WTC11 (cell line): ENCODE measurements around the gene CCNQ. TPM values are rescaled to one million over a fixed set of nuclear protein-coding genes. Genes with fewer than 3 reads are reported as not detected.

Experiments
- ATAC-seq: fragments of 200-7000 bp; cut with Tn5 transposase; 2 replicates; pipeline ENCODE4 v1.10.0; 2021; ENCODE audit warnings: mild to moderate bottlenecking, moderate library complexity
- CTCF ChIA-PET: fragments of 300-600 bp; sonication (Branson Sonifier 250); formaldehyde crosslinking; loops from one replicate; lab custom pipeline; 2021; ENCODE audit warnings: antibody characterized with exemption; lab: Charles Lee
- POLR2A ChIA-PET: fragments of 350-600 bp; sonication (Branson Sonifier 250); formaldehyde crosslinking; loops from one replicate; lab custom pipeline; 2021; ENCODE audit warnings: antibody characterized with exemption; lab: Charles Lee
- DNase-seq: peaks from one replicate; pipeline ENCODE4 v3.0.0; 2021; ENCODE audit warnings: low spot score
- H3K27ac Mint-ChIP-seq: 2 replicates; pipeline ENCODE4 v1.8.0; 2021; ENCODE audit warnings: mixed read lengths
- H3K27me3 Mint-ChIP-seq: 2 replicates; pipeline ENCODE4 v1.8.0; 2021; ENCODE audit warnings: low read depth, mild to moderate bottlenecking, moderate library complexity, mixed read lengths
- H3K36me3 Mint-ChIP-seq: 2 replicates; pipeline ENCODE4 v1.8.0; 2021; ENCODE audit warnings: mixed read lengths
- H3K4me1 Mint-ChIP-seq: 2 replicates; pipeline ENCODE4 v1.8.0; 2022; ENCODE audit warnings: mixed read lengths
- H3K4me3 Mint-ChIP-seq: 2 replicates; pipeline ENCODE4 v1.8.0; 2021; ENCODE audit warnings: mild to moderate bottlenecking, moderate library complexity, mixed read lengths
- H3K9me3 Mint-ChIP-seq: 2 replicates; pipeline ENCODE4 v1.8.0; 2021; ENCODE audit warnings: mixed read lengths
- ATF6 ChIP-seq: sonication (generic); formaldehyde crosslinking; IDR thresholded peaks from 2 replicates; pipeline ENCODE4 v1.8.1; 2023; ENCODE audit warnings: mild to moderate bottlenecking, missing genetic modification reagents
- ESRRA ChIP-seq: sonication (generic); formaldehyde crosslinking; IDR thresholded peaks from 2 replicates; pipeline ENCODE4 v1.8.1; 2022; ENCODE audit warnings: mild to moderate bottlenecking, missing genetic modification reagents, borderline replicate concordance
- HMGA2 ChIP-seq: fragments of 250-450 bp; sonication (Bioruptor Pico); IDR thresholded peaks from 2 replicates; pipeline ENCODE4 v1.4.0; 2021; ENCODE audit warnings: mild to moderate bottlenecking, moderate library complexity
- NR3C1 ChIP-seq: sonication (generic); formaldehyde crosslinking; conservative IDR thresholded peaks from 2 replicates; pipeline ENCODE4 v1.8.1; 2023; ENCODE audit warnings: low read depth, mild to moderate bottlenecking, missing genetic modification reagents
- SMAD4 ChIP-seq: sonication (generic); formaldehyde crosslinking; IDR thresholded peaks from 2 replicates; pipeline ENCODE4 v1.8.0; 2022; ENCODE audit warnings: mild to moderate bottlenecking, missing genetic modification reagents
- TCF7 ChIP-seq: sonication (generic); formaldehyde crosslinking; IDR thresholded peaks from 2 replicates; pipeline ENCODE4 v1.8.0; 2022; ENCODE audit warnings: mild to moderate bottlenecking, low read depth, missing genetic modification reagents, moderate library complexity
- ZNF416 ChIP-seq: fragments of 250-450 bp; sonication (Bioruptor Pico); IDR thresholded peaks from 2 replicates; pipeline ENCODE4 v1.9.0; 2021; ENCODE audit warnings: mild to moderate bottlenecking, inconsistent platforms
- ZNF512 ChIP-seq: sonication (generic); formaldehyde crosslinking; IDR thresholded peaks from 2 replicates; pipeline ENCODE4 v1.8.1; 2022; ENCODE audit warnings: missing genetic modification reagents, borderline replicate concordance
- ZNF532 ChIP-seq: fragments of 250-450 bp; sonication (Bioruptor Pico); IDR thresholded peaks from 2 replicates; pipeline ENCODE4 v1.9.0; 2021; ENCODE audit warnings: mild to moderate bottlenecking, borderline replicate concordance
- total RNA-seq: library from RNA; stranded (reverse); gene quantifications from 3 replicates; pipeline ENCODE4 v1.2.3, GENCODE V29; 2021
- TF ChIP-seq, protein P1 (sequence below): sonication (generic); formaldehyde crosslinking; IDR thresholded peaks from 2 replicates; pipeline ENCODE4 v1.8.1; 2023; ENCODE audit warnings: mild to moderate bottlenecking, missing genetic modification reagents, borderline replicate concordance
- TF ChIP-seq, protein P2 (sequence below): sonication (generic); formaldehyde crosslinking; IDR thresholded peaks from 2 replicates; pipeline ENCODE4 v1.8.1; 2022; ENCODE audit warnings: low read depth, missing genetic modification reagents, borderline replicate concordance

Gene CCNQ
- total RNA-seq, 1 experiment from 2014 or later = 17.4 TPM

- TF ChIP-seq, protein P1, sequence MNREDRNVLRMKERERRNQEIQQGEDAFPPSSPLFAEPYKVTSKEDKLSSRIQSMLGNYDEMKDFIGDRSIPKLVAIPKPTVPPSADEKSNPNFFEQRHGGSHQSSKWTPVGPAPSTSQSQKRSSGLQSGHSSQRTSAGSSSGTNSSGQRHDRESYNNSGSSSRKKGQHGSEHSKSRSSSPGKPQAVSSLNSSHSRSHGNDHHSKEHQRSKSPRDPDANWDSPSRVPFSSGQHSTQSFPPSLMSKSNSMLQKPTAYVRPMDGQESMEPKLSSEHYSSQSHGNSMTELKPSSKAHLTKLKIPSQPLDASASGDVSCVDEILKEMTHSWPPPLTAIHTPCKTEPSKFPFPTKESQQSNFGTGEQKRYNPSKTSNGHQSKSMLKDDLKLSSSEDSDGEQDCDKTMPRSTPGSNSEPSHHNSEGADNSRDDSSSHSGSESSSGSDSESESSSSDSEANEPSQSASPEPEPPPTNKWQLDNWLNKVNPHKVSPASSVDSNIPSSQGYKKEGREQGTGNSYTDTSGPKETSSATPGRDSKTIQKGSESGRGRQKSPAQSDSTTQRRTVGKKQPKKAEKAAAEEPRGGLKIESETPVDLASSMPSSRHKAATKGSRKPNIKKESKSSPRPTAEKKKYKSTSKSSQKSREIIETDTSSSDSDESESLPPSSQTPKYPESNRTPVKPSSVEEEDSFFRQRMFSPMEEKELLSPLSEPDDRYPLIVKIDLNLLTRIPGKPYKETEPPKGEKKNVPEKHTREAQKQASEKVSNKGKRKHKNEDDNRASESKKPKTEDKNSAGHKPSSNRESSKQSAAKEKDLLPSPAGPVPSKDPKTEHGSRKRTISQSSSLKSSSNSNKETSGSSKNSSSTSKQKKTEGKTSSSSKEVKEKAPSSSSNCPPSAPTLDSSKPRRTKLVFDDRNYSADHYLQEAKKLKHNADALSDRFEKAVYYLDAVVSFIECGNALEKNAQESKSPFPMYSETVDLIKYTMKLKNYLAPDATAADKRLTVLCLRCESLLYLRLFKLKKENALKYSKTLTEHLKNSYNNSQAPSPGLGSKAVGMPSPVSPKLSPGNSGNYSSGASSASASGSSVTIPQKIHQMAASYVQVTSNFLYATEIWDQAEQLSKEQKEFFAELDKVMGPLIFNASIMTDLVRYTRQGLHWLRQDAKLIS (CRISPR knock-in tag) = no peak
- no peak for TF ChIP-seq ZNF532 (CRISPR knock-in tag)
- no peak for TF ChIP-seq TCF7
- no peak for TF ChIP-seq SMAD4 (CRISPR knock-in tag)
- no peak for TF ChIP-seq HMGA2 (CRISPR knock-in tag)
- TF ChIP-seq ZNF512 (CRISPR knock-in tag) = no peak
- TF ChIP-seq ESRRA = no peak
- TF ChIP-seq NR3C1 (CRISPR knock-in tag) = no peak
Observed at GRCh38 chrX:153549231-153549630, 49.7 kb downstream of the CCNQ start (continued).

DNA sequence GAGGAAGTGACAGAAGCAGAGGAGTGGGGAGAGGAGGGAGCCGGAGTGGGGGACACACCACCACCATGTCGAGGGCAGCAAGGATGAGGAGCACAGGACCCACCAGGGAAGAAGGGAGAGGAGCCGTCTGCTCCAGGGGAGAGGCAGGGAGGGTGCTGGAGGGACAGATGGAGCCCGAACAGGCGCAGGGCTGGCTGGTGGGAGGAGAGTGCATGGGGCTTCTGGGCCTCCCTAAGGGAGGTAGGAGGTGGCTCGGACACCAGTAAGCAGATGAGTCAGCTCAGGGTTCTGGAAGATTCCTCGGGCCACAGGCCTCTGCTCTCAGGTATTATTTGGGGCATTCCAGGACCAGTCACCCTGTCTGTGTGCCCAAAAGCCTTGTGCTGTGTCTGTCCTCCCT is 51.7 kb downstream of the CCNQ start:
- H3K36me3 Mint-ChIP-seq = no peaks in the 10 kb centered on the region
- no peak for DNase-seq
- POLR2A ChIA-PET = no interaction called here
- H3K4me1 Mint-ChIP-seq = no peaks in the 10 kb centered on the region
- ATAC-seq = no peak
- no peaks in the 10 kb centered on the region for H3K27me3 Mint-ChIP-seq
- H3K9me3 Mint-ChIP-seq = no peaks in the 10 kb centered on the region
- TF ChIP-seq, protein P2, sequence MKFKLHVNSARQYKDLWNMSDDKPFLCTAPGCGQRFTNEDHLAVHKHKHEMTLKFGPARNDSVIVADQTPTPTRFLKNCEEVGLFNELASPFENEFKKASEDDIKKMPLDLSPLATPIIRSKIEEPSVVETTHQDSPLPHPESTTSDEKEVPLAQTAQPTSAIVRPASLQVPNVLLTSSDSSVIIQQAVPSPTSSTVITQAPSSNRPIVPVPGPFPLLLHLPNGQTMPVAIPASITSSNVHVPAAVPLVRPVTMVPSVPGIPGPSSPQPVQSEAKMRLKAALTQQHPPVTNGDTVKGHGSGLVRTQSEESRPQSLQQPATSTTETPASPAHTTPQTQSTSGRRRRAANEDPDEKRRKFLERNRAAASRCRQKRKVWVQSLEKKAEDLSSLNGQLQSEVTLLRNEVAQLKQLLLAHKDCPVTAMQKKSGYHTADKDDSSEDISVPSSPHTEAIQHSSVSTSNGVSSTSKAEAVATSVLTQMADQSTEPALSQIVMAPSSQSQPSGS (CRISPR knock-in tag) = no peak
- TF ChIP-seq ATF6 (no peak), ZNF416 (CRISPR knock-in tag) (no peak)
- TF ChIP-seq, all 79 proteins: peak for 0
- Mint-ChIP-seq H3K27ac (no peak overlapping the region), H3K4me3 (no peak overlapping the region)
- CTCF ChIA-PET = interaction anchor here (4.2 kb wide), 1 partner anchor 121 kb away, joined by 35 read pairs; no protein-coding TSS in a partner anchor
